ENCODE measurements around the gene SUFU. TPM values are rescaled to one million over a fixed set of nuclear protein-coding genes. Genes with fewer than 3 reads are reported as not detected.

The SUFU gene
- total and polyA plus RNA-seq, 2 of the 8 experiments (the other 6 are each of a cell fraction or from before 2014, with no cell fraction given), result 7.0 to 10.8 TPM

DNA sequence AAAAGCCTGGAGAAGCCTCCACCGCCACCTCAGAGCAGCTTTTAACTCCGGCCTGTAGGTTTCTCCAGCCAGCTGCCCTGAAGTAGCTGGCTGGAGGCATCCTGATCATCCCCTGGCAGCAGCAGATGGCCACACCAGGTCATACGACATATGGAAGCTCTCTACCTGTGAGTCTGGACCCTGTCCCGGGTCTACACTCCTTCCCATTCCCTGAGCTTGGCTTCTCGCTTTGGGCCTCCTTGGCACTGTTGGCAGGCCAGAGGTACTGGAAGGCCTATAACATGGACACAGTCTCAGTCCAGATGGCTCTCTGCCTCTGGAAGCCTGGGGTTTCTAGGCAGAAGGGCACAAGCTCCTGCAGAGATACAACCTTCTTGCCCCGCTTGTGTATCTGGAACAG lies 97.0 kb downstream of the SUFU start:
- Histone ChIP-seq H2AFZ (ENCODE audit: low read length) (no peak overlapping the region), H3K27ac (ENCODE audit: low read depth, low read length) (no peak overlapping the region), H3K18ac (ENCODE audit: extremely low read depth, low read length) (no peak overlapping the region), H4K91ac (replicated peaks; ENCODE audit: insufficient read length, low read length) (no peak overlapping the region), H2AK5ac (ENCODE audit: low read depth, low read length) (no peak overlapping the region), H3K4me2 (ENCODE audit: insufficient read depth in 1 of 2, low read depth in 2 of 2, low read length in 2 of 2) (no peak overlapping the region), H3K9ac (replicated peaks in 1 of 4; ENCODE audit: extremely low read depth in 1 of 4, low read depth in 3 of 4, low read length in 3 of 4) (no peak overlapping the region), H4K20me1 (replicated peaks in 1 of 2; ENCODE audit: control insufficient read depth in 1 of 2, insufficient read depth in 2 of 2, low read length in 2 of 2) (peaks cover 0 to 1% of the 10 kb centered on the region in 2 experiments), H4K8ac (ENCODE audit: extremely low read depth, insufficient read depth, low read length) (no peak overlapping the region), H2BK20ac (ENCODE audit: low read length) (no peak overlapping the region), H2BK5ac (ENCODE audit: low read depth, low read length) (no peak overlapping the region), H3K4me3 (ENCODE audit: extremely low read depth in 1 of 4, insufficient read depth in 2 of 4, low read depth in 3 of 4, low read length in 4 of 4) (no peak overlapping the region), H3K23me2 (ENCODE audit: low read depth, low read length) (no peaks in the 10 kb centered on the region), H3K9me3 (ENCODE audit: insufficient read depth in 2 of 2, low read depth in 1 of 2, low read length in 1 of 2) (no peaks in the 10 kb centered on the region), H4K5ac (ENCODE audit: insufficient read length, low read depth, low read length) (no peak overlapping the region), H3K27me3 (replicated peaks in 1 of 4; ENCODE audit: control insufficient read depth in 3 of 4, extremely low read depth in 1 of 4, insufficient read depth in 3 of 4, low read length in 3 of 4) (no peaks in the 10 kb centered on the region), H2BK120ac (replicated peaks; ENCODE audit: low read depth, low read length) (no peak overlapping the region), H2BK12ac (ENCODE audit: low read depth, low read length) (no peak overlapping the region), H3K23ac (ENCODE audit: insufficient read length) (no peak overlapping the region), H3K4ac (replicated peaks; ENCODE audit: insufficient read length, low read depth, low read length) (no peak overlapping the region), H3K4me1 (replicated peaks in 1 of 4; ENCODE audit: control insufficient read depth in 3 of 4, insufficient read depth in 4 of 4, low read length in 3 of 4) (peaks cover 0 to 2% (median 0%) of the 10 kb centered on the region in 4 experiments; a peak in 3 of 7 replicates), H3K79me2 (ENCODE audit: control insufficient read depth in 1 of 2, insufficient read depth in 2 of 2, low read length in 2 of 2) (no peaks in the 10 kb centered on the region), H3K36me3 (ENCODE audit: control insufficient read depth in 2 of 4, insufficient read depth in 4 of 4, low read length in 3 of 4) (no peaks in the 10 kb centered on the region), H3K79me1 (ENCODE audit: low read depth, low read length) (no peaks in the 10 kb centered on the region), H3K56ac (replicated peaks; ENCODE audit: insufficient read length, low read depth, low read length) (no peak overlapping the region), H3K14ac (ENCODE audit: insufficient read length) (no peak overlapping the region), H2BK15ac (ENCODE audit: low read length) (no peak overlapping the region)
- DNase-seq (ENCODE audit: low read depth in 1 of 2, low spot score in 2 of 2), result no peak
- ChIA-PET POLR2A (ENCODE audit: partially characterized antibody) (no interaction called here), CTCF (ENCODE audit: partially characterized antibody) (interaction anchor here (0.6 to 2.3 kb wide), 9 partner anchors 10 to 769 kb away, joined by 3 to 10 read pairs (median 3); no protein-coding TSS in a partner anchor)
- FAIRE-seq, result no peak
- WGBS, 2 experiments (ENCODE audit: extremely low coverage in 1 of 2, insufficient coverage in 1 of 2, insufficient read length in 1 of 2, insufficient replicate concordance in 2 of 2, low coverage in 1 of 2, low lambda C conversion rate in 2 of 2, missing lambda C conversion rate in 1 of 2), result 80% methylated on average over 6 of the region's 6 CpGs; no CpG with 5 or more reads in 1 of the 2 experiments
- no peak for TF ChIP-seq SP4 (IDR thresholded peaks at IDR 0.05; ENCODE audit: low read length)
- TF ChIP-seq EGR1 (IDR thresholded peaks at IDR 0.05; ENCODE audit: borderline replicate concordance, low read depth, low read length), result no peak
- no peak for TF ChIP-seq CHD2 (IDR thresholded peaks at IDR 0.05; ENCODE audit: low read length)
- no peak for TF ChIP-seq POU5F1 (IDR thresholded peaks at IDR 0.05; ENCODE audit: low read depth, low read length)
- TF ChIP-seq CHD1 (IDR thresholded peaks at IDR 0.05; ENCODE audit: low read depth, low read length), result no peak
- TF ChIP-seq, protein P1, sequence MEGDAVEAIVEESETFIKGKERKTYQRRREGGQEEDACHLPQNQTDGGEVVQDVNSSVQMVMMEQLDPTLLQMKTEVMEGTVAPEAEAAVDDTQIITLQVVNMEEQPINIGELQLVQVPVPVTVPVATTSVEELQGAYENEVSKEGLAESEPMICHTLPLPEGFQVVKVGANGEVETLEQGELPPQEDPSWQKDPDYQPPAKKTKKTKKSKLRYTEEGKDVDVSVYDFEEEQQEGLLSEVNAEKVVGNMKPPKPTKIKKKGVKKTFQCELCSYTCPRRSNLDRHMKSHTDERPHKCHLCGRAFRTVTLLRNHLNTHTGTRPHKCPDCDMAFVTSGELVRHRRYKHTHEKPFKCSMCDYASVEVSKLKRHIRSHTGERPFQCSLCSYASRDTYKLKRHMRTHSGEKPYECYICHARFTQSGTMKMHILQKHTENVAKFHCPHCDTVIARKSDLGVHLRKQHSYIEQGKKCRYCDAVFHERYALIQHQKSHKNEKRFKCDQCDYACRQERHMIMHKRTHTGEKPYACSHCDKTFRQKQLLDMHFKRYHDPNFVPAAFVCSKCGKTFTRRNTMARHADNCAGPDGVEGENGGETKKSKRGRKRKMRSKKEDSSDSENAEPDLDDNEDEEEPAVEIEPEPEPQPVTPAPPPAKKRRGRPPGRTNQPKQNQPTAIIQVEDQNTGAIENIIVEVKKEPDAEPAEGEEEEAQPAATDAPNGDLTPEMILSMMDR (IDR thresholded peaks at IDR 0.05; ENCODE audit: control extremely low read depth in 1 of 3, insufficient read depth in 1 of 3, low read depth in 1 of 3, low read length in 3 of 3), result no peak
- no peak for TF ChIP-seq EZH2 (IDR thresholded peaks at IDR 0.05; ENCODE audit: low read depth, low read length, severe bottlenecking)
- TF ChIP-seq SIRT6 (IDR thresholded peaks at IDR 0.05; ENCODE audit: low read length), result no peak
- no peak for TF ChIP-seq JUND (IDR thresholded peaks at IDR 0.05; ENCODE audit: low read length)
- TF ChIP-seq CREB1 (IDR thresholded peaks at IDR 0.05), result no peak
- no peak for TF ChIP-seq RBBP5 (IDR thresholded peaks at IDR 0.05; ENCODE audit: borderline replicate concordance, low read depth, low read length)
- TF ChIP-seq CTBP2 (IDR thresholded peaks at IDR 0.05; ENCODE audit: borderline replicate concordance, insufficient read depth, insufficient read length, low read length), result no peak
- no peak for TF ChIP-seq RFX5 (IDR thresholded peaks at IDR 0.05; ENCODE audit: borderline replicate concordance, low read depth, low read length)

Data from H1 (cell line).